MV-4-11 (cell line): ENCODE results near the gene SEC23A.
A peak's percentile ranks its signal among the peaks of the same experiment; 100 is the strongest.
"Not testable (repeated sequence)": the region's sequence is repeated elsewhere in the genome, so short reads cannot be mapped to it uniquely, and the experiment has no call there.

ENCODE experiments used
- DNase-seq: peaks from one replicate; lab custom pipeline; 2025; lab: John Stamatoyannopoulos, UW

SEC23A gene

GRCh38 chr14:39030209-39030608 lies 72.8 kb downstream of the SEC23A start:
- no peak for DNase-seq

GRCh38 chr14:39029789-39030188 lies 73.2 kb downstream of the SEC23A start:
- DNase-seq: no peak

GRCh38 chr14:39028620-39029019 lies 74.4 kb downstream of the SEC23A start:
- no peak for DNase-seq

- DNase-seq: peak; percentile 57
These were observed 77.0 kb downstream of the SEC23A start for GRCh38 chr14:39025810-39026627.

- no peak for DNase-seq
These were observed 77.7 kb downstream of the SEC23A start for GRCh38 chr14:39025250-39025809.

- no peak for DNase-seq
These were observed 78.8 kb downstream of the SEC23A start for GRCh38 chr14:39023939-39024871.

GRCh38 chr14:39017096-39018016 lies 85.7 kb downstream of the SEC23A start:
- DNase-seq: not testable (repeated sequence)

- DNase-seq: no peak
These were observed 86.3 kb downstream of the SEC23A start for GRCh38 chr14:39016733-39017095.

GRCh38 chr14:39015964-39016577 lies 87.0 kb downstream of the SEC23A start:
- DNase-seq: peak; percentile 38

GRCh38 chr14:39015360-39015961 lies 87.6 kb downstream of the SEC23A start:
- peak; percentile 56 for DNase-seq

- DNase-seq: no peak
These were observed 88.6 kb downstream of the SEC23A start for GRCh38 chr14:39014460-39014859.

GRCh38 chr14:39008965-39009364 lies 94.1 kb downstream of the SEC23A start:
- DNase-seq: not testable (repeated sequence)

GRCh38 chr14:39006721-39007410 lies 96.2 kb downstream of the SEC23A start:
- no peak for DNase-seq

- no peak for DNase-seq
These were observed 97.8 kb downstream of the SEC23A start for GRCh38 chr14:39005044-39005880.

- peak; percentile 20 for DNase-seq
These were observed 103.1 kb downstream of the SEC23A start for GRCh38 chr14:38999949-39000348.

- DNase-seq: no peak
These were observed 108.3 kb downstream of the SEC23A start for GRCh38 chr14:38994731-38995130.

GRCh38 chr14:38993981-38994380 lies 109.1 kb downstream of the SEC23A start:
- DNase-seq: no peak

GRCh38 chr14:38992067-38992844 lies 110.8 kb downstream of the SEC23A start:
- no peak for DNase-seq
